ENCODE results near the gene MAFG. TPM values are rescaled to one million over a fixed set of nuclear protein-coding genes. Genes with fewer than 3 reads are reported as not detected.
A peak's percentile ranks its signal among the peaks of the same experiment; 100 is the strongest.

The MAFG gene
- total RNA-seq, 2 experiments from 2014 or later: 20.2 to 23.8 TPM

DNA sequence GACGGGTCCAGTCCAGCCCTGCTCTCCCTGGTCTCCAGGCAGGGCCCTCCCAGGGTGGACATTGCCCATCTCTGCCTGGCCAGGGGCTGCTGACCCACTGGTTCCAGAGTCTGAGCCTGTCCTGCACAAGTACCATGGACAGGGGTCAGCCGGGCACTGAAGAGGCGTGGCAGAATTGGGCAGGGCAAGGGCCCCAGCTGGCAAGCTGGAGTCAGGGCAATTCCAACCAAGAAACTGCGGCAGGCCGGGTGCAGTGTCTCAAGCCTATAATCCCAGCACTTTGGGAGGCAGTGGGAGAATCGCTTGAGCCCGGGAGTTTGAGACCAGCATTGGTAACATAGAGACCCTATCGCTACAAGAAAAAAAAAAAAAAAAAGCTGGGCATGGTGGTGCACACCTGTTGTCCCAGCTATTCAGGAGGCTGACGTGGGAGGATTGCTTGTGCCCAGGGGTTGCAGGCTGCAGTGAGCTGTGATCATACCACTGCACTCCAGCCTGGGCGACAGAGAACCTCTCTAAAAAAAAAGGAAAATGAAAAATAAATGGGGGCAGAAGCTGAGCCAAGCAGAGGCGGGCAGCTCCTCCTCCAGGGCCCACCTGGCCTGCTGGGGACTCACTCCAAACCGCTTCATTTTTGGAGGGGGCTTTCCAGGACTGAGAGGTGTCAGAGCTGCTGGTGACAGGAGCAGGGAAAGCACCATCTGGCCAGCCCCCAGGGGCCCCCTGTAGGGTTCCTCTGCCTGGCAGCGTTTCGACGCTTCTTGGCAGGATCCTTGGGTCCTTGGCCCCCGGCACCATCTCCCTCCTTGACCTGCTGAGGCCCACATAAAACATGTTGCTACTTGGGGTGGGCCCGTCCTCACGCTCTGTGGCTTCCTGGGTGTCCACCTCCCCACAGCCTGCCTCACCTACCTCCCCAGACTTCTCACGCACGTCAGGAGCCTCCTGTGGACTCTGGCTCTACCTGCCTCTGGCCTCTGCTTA is 2.9 kb upstream of the MAFG start:
- CTCF ChIA-PET: interaction anchor here (0.6 to 1.8 kb wide), 2 partner anchors 29 to 89 kb away, joined by 3 to 10 read pairs; no protein-coding TSS in a partner anchor
- no peaks in the 10 kb centered on the region for H3K9me3 Mint-ChIP-seq (ENCODE audit: low read depth)
- no peak overlapping the region for H3K27ac Mint-ChIP-seq
- H3K4me3 Mint-ChIP-seq: no peak overlapping the region
- no peak for DNase-seq
- no peaks in the 10 kb centered on the region for H3K36me3 Mint-ChIP-seq
- H3K4me1 Mint-ChIP-seq: peaks cover 25% of the 10 kb centered on the region
- ATAC-seq: no peak
- peaks cover 2% of the 10 kb centered on the region for H3K27me3 Mint-ChIP-seq

DNA sequence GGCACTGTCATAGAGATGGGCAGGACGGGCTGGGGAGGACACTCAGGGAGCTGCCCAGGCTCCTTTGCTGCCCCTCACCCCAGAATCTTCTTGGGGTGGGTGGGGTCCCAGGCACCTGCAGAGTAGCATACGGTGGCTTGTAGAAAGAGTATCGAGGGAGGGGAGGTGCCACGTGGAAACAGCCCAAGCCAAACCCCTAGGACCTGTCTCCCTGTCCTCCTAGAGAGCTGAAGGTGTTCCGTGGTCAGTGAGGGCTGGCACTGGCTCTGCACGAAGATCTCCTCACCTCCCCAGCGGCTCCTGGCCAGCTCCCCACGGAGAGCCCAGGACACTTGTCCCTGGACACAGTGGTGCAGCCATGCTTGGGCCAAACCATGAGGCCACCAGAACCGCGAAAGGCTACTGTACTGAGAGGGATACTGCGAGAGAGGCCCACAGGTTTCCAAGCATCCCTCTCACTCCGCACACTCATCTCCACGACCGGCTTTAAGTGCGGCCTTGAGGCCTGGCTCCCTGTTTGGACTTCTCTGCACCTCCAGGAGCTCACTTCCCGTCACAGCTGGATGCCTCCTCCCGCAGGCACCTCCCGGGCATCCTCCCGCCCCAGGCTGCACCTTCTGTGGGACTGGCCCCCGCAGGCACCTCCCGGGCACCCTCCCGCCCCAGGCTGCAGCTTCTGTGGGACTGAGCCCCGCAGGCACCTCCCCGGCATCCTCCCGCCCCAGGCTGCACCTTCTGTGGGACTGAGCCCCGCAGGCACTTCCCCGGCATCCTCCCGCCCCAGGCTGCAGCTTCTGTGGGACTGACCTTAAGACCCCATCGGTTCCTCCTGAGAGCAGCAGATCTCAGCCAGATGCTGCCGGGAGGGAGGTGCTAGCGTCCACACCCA is 2.0 kb upstream of the MAFG start:
- CTCF ChIA-PET: interaction anchor here (1.8 to 2.3 kb wide), 3 partner anchors 30 to 101 kb away, joined by 6 to 14 read pairs (median 10); partner anchors contain the start of gene ANAPC11
- H3K27ac Mint-ChIP-seq: no peak overlapping the region
- no peak for ATAC-seq
- no peak for DNase-seq
- H3K9me3 Mint-ChIP-seq (ENCODE audit: low read depth): no peaks in the 10 kb centered on the region
- H3K27me3 Mint-ChIP-seq: peaks cover 2% of the 10 kb centered on the region
- peaks cover 30% of the 10 kb centered on the region for H3K4me1 Mint-ChIP-seq
- no peaks in the 10 kb centered on the region for H3K36me3 Mint-ChIP-seq
- peak overlapping the region; percentile 24 for H3K4me3 Mint-ChIP-seq

DNA sequence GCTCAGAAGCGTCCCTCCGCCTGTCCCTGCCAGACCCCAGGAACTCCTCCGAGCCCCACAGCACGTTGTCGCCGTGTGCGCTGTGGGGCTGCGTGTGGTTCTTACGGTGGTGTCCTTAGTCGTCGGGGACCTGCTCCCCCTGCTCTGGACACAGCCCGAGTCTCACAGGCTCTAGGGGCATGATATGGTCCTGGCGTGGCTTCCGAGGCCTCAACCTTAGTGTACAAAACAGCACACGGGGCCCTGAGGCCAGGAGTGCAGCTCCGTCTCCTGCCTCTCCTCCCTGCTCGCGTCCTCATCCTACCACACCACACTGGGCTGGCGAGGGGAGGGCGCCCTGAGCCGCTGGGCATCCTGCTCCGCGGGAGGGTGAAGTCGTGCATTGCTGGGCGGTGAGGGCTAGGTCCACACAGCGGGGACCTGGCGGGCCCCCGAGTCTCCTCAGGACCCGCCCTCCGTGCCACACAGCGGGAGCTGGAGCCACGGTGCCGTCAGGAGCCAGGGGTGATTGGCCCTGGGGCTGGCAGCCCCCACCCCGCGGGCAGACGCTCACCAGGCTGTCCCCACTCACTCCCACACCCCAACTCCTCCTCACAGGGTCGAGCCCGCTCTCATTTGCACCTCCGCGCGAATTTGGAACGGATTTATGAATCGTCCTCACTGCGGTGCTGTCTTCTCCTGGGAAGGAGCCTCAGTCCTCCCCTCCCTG is 1.2 kb upstream of the MAFG start:
- H3K27me3 Mint-ChIP-seq: peaks cover 2% of the 10 kb centered on the region
- DNase-seq (no peak), ATAC-seq (no peak)
- peaks cover 32% of the 10 kb centered on the region for H3K4me1 Mint-ChIP-seq
- no peak overlapping the region for H3K27ac Mint-ChIP-seq
- CTCF ChIA-PET: interaction anchor here (1.0 to 3.6 kb wide), 7 partner anchors 8 to 197 kb away, joined by 3 to 26 read pairs (median 7); partner anchors contain the start of genes ANAPC11, CENPX, LRRC45 and PYCR1
- no peaks in the 10 kb centered on the region for H3K9me3 Mint-ChIP-seq (ENCODE audit: low read depth)
- peak overlapping the region; percentile 57 for H3K4me3 Mint-ChIP-seq
- no peaks in the 10 kb centered on the region for H3K36me3 Mint-ChIP-seq

DNA sequence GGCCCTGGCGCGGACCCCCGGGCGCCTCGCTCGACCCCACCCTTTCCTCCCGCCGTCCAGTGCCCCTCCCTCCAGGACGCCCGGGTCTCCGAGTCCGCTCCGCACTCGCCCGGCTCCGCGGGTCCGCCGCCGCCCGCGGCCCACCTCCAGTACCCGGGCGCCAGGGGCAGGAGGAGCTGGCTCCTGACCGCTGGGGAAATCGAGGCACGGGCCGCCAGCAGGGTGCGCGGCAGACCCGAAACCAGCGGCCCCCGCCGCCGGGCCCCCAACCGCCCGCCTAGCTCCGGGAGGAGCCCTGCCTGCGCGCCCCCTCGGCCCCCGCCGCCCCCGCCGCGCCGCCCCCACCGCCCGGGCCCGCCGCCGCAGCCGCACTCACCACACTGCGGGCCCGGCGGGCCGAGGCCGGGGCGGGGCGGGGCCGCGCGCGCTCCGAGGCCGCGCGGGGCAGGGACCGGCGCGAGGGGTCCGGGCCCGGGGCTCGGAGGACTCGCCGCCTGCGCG is 333 bp downstream of the MAFG start:
- Mint-ChIP-seq H3K27me3 (peaks cover 2% of the 10 kb centered on the region), H3K36me3 (peaks cover 1% of the 10 kb centered on the region), H3K9me3 (ENCODE audit: low read depth) (no peaks in the 10 kb centered on the region), H3K27ac (no peak overlapping the region), H3K4me1 (peaks cover 26% of the 10 kb centered on the region), H3K4me3 (peak overlapping the region; percentile 79)
- ATAC-seq: peak; percentile 14
- no peak for DNase-seq
- CTCF ChIA-PET: interaction anchor here (0.7 to 3.6 kb wide), 12 partner anchors 10 to 196 kb away, joined by 3 to 26 read pairs (median 6); partner anchors contain the start of genes ANAPC11, CENPX, DCXR and LRRC45

DNA sequence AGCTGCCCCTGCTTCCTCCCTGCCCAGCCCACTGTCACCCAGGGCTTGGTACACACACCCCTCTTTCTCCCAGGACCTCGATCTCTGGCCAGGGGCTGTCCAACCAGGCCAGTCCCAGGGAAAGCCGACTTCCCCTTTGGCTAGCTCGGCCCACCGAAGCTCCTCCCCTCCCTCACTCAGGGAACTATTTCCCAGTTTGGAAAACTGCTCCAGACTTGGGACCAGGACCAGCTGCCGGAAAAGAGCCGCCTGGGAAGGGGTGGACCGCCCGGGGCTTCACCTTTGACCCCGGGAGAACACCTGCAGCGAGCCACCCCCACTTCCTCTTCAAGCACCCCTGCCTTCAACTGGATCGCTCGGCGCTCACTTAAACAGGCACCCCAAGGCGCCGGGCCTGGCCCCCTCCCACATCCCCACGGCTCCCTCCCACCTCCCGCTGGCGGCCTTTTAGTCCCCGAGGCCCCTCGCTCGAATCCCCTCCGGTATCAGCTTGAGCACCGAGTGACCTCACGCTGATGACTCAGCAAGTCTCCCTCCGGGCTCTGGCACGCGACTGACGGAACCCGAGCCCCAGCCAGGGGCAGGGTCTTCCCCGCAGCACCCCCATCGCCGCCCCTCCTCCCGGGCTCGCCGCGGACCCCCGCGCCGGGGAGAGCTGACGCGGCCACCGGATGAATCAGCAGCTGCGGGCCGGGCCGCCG is 934 bp downstream of the MAFG start:
- peaks cover 25% of the 10 kb centered on the region for H3K4me1 Mint-ChIP-seq
- H3K9me3 Mint-ChIP-seq (ENCODE audit: low read depth): no peaks in the 10 kb centered on the region
- ATAC-seq (peak; percentile 20), DNase-seq (peak; percentile 75)
- peak overlapping the region; percentile 79 for H3K4me3 Mint-ChIP-seq
- peaks cover 2% of the 10 kb centered on the region for H3K27me3 Mint-ChIP-seq
- H3K36me3 Mint-ChIP-seq: peaks cover 2% of the 10 kb centered on the region
- H3K27ac Mint-ChIP-seq: peak overlapping the region; percentile 85
- CTCF ChIA-PET: interaction anchor here (0.6 to 3.6 kb wide), 10 partner anchors 10 to 147 kb away, joined by 3 to 26 read pairs (median 6); partner anchors contain the start of genes ANAPC11 and PYCR1

DNA sequence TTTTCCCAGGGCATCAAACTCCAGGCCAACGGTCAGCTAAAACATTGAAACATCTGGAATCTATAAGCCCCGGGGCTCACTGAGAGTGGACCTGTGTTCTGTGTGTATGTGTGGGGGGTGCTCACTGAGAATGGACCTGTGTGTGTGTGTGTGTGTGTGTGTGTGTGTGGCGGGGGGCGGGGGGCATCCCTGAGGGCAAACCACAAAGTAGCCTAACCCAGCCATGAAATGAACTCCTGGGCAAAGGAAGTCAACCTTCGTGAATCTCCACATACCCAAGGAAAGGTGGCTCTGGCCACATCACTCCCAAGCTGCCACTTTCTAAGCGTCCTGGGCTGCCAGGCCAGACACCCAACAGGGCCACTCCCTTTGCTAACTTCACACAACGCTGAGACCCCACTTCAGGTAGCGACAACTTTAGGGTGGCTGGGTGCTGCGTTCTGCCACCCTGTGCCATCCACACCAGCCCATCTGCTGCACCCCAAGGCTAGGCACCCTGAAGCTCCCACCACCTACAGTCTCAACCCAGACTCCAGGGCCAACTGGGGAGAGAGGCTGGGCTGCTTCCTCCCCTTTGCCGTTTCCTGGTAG is 1.6 kb downstream of the MAFG start:
- no peaks in the 10 kb centered on the region for H3K9me3 Mint-ChIP-seq (ENCODE audit: low read depth)
- CTCF ChIA-PET: interaction anchor here (0.6 to 3.6 kb wide), 7 partner anchors 10 to 147 kb away, joined by 3 to 26 read pairs (median 5); no protein-coding TSS in a partner anchor
- DNase-seq (no peak), ATAC-seq (peak; percentile 13)
- peaks cover 2% of the 10 kb centered on the region for H3K27me3 Mint-ChIP-seq
- H3K4me3 Mint-ChIP-seq: peak overlapping the region; percentile 79
- peaks cover 2% of the 10 kb centered on the region for H3K36me3 Mint-ChIP-seq
- H3K4me1 Mint-ChIP-seq: peaks cover 25% of the 10 kb centered on the region
- peak overlapping the region; percentile 85 for H3K27ac Mint-ChIP-seq

DNA sequence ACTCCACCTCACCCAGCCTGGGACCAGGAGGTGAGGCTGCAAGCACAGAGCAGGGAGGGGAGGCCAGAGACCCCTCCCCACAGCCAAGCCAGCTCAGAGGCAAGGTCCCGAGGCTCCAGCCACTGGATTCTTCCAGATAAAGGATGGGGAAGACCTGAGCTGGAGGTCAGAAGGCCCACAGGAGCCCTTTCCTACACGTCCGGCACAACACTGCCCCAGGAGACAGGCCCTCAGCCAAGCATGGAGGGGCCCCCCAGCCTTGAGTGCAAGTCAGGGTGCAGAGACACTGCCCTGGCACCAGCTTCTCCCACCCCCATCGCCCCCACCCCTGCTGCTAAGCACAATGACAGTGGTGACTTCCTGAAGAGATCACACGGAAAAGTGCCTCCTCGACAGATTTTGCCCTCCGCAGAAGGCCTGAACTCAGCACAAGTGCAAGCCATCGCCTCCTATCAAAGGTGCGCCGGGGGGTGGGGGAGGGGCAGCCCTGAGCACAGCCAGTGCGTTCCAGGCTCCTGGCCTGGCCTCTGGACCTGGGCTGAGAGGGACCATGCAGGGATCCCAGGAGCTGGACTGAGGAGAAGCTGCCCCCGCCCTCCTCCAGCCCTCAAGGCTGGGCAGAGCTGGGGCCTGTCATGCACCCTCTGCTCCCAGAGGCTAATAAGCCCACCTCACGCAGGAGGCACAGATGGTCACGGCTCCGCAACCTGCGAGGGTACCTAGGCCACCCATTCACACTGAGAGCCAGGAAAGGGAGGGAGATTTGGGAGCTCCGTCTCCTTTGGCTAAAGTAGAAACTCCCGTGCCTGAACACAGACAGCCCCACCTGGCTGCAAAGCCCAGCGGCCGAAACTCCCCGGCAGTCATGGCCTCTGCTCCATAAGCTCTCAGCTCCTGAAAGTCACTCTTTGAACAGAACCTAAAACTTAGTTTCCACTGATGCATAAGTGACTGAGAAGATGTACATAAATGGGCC is 2.7 kb downstream of the MAFG start:
- ATAC-seq (no peak), DNase-seq (no peak)
- Mint-ChIP-seq H3K27me3 (peaks cover 2% of the 10 kb centered on the region), H3K9me3 (ENCODE audit: low read depth) (no peaks in the 10 kb centered on the region), H3K27ac (peak overlapping the region; percentile 17), H3K36me3 (peaks cover 2% of the 10 kb centered on the region), H3K4me3 (peak overlapping the region; percentile 11), H3K4me1 (peaks cover 25% of the 10 kb centered on the region)
- CTCF ChIA-PET: interaction anchor here (1.3 to 3.6 kb wide), 3 partner anchors 9 to 95 kb away, joined by 4 to 26 read pairs (median 5); no protein-coding TSS in a partner anchor

DNA sequence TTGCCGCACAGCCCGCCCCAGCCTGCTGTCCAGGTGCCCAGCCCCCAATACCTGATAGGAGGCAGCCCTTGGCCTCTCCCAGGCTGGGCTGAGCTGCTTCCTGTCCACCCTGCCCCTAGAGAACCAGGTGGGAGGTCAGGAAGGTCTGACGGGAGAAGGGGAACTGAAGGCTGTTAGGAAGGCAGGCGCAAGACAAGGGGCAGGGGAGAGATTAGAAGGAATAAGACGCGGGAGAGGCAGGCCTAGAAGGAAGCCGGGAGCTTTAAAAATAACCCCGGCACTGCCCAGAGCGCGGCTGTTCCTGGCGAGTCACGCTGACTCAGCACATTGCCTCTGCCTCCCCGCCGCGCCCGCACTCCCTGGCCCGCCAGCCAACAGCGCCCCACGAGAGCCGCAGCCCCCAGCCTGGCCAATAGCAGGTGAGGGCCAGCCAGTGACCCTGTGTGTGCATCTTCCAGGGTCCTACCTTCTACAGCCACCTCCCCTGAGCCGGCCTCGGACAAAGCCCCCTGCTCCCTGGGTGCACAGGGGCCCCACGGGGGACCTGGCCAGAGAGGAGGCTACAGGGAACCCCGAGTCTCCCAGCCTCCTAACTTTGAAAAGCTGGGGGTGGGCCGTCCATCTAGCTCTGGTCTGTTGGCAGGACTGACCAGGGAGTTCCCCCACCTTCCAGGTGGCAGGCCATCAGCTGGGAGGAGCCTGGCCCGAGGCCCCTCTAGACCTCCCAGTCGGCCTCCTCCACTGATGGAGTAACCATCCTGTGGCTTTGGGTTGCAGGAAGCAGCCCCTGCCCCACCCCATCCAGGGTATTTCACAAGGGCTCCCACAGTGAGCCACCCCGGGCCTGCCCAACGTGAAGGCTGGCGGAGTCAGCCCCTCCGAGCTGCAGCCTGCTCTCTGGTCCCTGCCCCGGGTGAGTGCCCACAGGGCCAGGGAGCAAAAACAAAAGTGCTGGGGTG is 4.0 kb downstream of the MAFG start:
- ATAC-seq (no peak), DNase-seq (no peak)
- H3K36me3 Mint-ChIP-seq: peaks cover 2% of the 10 kb centered on the region
- H3K4me3 Mint-ChIP-seq: no peak overlapping the region
- no peaks in the 10 kb centered on the region for H3K27me3 Mint-ChIP-seq
- peak overlapping the region; percentile 54 for H3K27ac Mint-ChIP-seq
- no peaks in the 10 kb centered on the region for H3K9me3 Mint-ChIP-seq (ENCODE audit: low read depth)
- H3K4me1 Mint-ChIP-seq: peaks cover 24% of the 10 kb centered on the region
- CTCF ChIA-PET: interaction anchor here (0.7 to 1.3 kb wide), 2 partner anchors 36 to 40 kb away, joined by 3 to 4 read pairs; no protein-coding TSS in a partner anchor

DNA sequence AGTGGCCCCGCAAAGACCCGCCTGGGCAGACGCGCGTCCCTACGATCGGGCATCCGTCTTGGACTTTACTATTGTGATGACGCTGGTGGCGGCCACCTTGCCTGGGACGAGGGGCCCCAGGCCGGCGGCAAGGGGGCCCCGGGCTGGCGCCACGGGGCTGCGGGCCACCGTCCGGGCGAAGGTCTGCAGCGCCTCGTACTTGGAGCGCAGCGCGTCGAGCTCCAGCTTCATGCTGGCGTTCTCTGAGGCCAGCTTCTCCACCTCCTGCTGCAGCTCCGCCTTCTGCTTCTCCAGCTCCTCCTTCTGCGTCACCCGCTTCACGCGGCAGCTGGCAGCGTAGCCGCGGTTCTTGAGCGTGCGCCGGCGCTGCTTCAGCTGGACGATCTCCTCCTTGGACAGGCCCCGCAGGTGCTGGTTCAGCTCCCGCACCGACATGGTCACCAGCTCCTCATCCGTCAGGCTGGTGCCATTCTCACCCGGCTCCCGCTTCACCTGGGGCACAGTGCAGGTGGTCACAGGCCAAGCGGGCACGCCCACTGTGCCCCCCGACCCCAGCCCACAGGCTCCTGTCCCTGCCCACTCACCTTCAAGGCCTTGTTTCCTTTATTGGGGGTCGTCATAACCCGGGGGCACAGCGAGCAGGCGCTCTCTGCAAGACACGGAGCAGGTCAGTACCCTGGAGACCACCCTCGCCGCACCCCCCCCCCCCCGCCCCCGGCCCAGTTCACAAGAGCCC is 4.8 kb downstream of the MAFG start:
- ATAC-seq: no peak
- Mint-ChIP-seq H3K4me3 (no peak overlapping the region), H3K27me3 (no peaks in the 10 kb centered on the region), H3K27ac (no peak overlapping the region), H3K9me3 (ENCODE audit: low read depth) (no peaks in the 10 kb centered on the region), H3K4me1 (peaks cover 27% of the 10 kb centered on the region), H3K36me3 (peaks cover 4% of the 10 kb centered on the region)
- CTCF ChIA-PET: no interaction called here
- DNase-seq: no peak
